Dendritic cell treated with granulocyte-macrophage colony-stimulating factor and Interleukin-4, amounts not matched to agents 40 ng/mL and 50 ng/mL, for 4 days (primary cell): Measurements from ENCODE around the gene KIZ.
"Not testable (repeated sequence)": the region's sequence is repeated elsewhere in the genome, so short reads cannot be mapped to it uniquely, and the experiment has no call there.

ENCODE experiments used
- H3K27ac Mint-ChIP-seq: one replicate; pipeline ENCODE4 v1.8.0; 2022; ENCODE audit warnings: mild to moderate bottlenecking, mixed read lengths
- H3K27me3 Mint-ChIP-seq: one replicate; pipeline ENCODE4 v1.8.0; 2022; ENCODE audit warnings: mild to moderate bottlenecking, mixed read lengths
- H3K36me3 Mint-ChIP-seq: one replicate; pipeline ENCODE4 v1.8.0; 2022; ENCODE audit warnings: low read depth, mixed read lengths
- H3K4me1 Mint-ChIP-seq: one replicate; pipeline ENCODE4 v1.8.0; 2022; ENCODE audit warnings: low read depth, mixed read lengths
- H3K4me3 Mint-ChIP-seq: one replicate; pipeline ENCODE4 v1.8.0; 2022; ENCODE audit warnings: mild to moderate bottlenecking, moderate library complexity, mixed read lengths
- H3K9me3 Mint-ChIP-seq: one replicate; pipeline ENCODE4 v1.8.0; 2022; ENCODE audit warnings: mixed read lengths
- intact Hi-C: fragments of 100-400 bp; cut with micrococcal nuclease; formaldehyde crosslinking; loops from one replicate; pipeline ENCODE4 v1.15.0; 2022

Gene KIZ

GRCh38 chr20:21162631-21163030, 36.7 kb downstream of the KIZ start:
- intact Hi-C loops: no loop called here
- Mint-ChIP-seq H3K27me3 (no peaks in the 10 kb centered on the region), H3K4me3 (no peak overlapping the region), H3K27ac (no peak overlapping the region), H3K9me3 (no peaks in the 10 kb centered on the region), H3K4me1 (peaks cover 6% of the 10 kb centered on the region), H3K36me3 (peaks cover 47% of the 10 kb centered on the region)

DNA sequence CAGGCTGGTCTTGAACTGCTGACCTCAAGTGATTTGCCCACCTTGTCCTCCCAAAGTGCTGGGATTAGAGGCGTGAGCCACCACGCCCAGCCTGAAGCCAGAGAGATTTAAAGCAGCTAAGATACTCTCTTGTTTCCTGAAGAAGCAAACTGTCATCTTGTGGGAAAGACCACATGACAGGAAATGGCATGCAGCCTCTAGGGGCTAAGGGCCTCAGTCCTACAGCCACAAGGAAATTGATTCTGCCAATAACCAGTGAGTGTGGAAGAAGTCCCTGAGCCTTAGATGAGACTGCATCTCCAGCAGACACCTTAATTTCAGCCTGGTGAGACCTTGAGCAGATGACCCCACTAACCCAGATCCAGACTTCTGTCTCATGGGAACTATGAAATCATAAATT, 40.9 kb downstream of the KIZ start:
- H3K27me3 Mint-ChIP-seq: no peaks in the 10 kb centered on the region
- no peak overlapping the region for H3K27ac Mint-ChIP-seq
- H3K4me1 Mint-ChIP-seq: no peaks in the 10 kb centered on the region
- no peak overlapping the region for H3K4me3 Mint-ChIP-seq
- peaks cover 9% of the 10 kb centered on the region for H3K9me3 Mint-ChIP-seq
- intact Hi-C loops: no loop called here
- H3K36me3 Mint-ChIP-seq: peaks cover 32% of the 10 kb centered on the region

- no peak overlapping the region for H3K27ac Mint-ChIP-seq
- intact Hi-C loops: no loop called here
- no peak overlapping the region for H3K4me3 Mint-ChIP-seq
Measured at GRCh38 chr20:21167261-21167660, 41.4 kb downstream of the KIZ start.

DNA sequence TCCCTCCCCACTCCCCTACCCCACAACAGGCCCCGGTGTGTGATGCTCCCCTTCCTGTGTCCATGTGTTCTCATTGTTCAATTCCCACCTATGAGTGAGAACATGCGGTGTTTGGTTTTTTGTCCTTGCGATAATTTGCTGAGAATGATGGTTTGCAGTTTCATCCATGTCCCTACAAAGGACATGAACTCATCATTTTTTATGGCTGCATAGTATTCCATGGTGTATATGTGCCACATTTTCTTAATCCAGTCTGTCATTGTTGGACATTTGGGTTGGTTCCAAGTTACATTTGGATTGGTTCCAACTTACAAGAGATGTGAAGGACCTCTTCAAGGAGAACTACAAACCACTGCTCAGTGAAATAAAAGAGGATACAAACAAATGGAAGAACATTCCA, 42.2 kb downstream of the KIZ start:
- H3K4me1 Mint-ChIP-seq, H3K9me3 Mint-ChIP-seq, intact Hi-C loops, H3K27me3 Mint-ChIP-seq, H3K4me3 Mint-ChIP-seq, H3K27ac Mint-ChIP-seq: not testable (repeated sequence)
- H3K36me3 Mint-ChIP-seq: peaks cover 19% of the 10 kb centered on the region

More at GRCh38 chr20:21167261-21167660, 41.4 kb downstream of the KIZ start:
- no peaks in the 10 kb centered on the region for H3K4me1 Mint-ChIP-seq
- H3K27me3 Mint-ChIP-seq: no peaks in the 10 kb centered on the region
- peaks cover 27% of the 10 kb centered on the region for H3K36me3 Mint-ChIP-seq
- H3K9me3 Mint-ChIP-seq: peaks cover 9% of the 10 kb centered on the region

DNA sequence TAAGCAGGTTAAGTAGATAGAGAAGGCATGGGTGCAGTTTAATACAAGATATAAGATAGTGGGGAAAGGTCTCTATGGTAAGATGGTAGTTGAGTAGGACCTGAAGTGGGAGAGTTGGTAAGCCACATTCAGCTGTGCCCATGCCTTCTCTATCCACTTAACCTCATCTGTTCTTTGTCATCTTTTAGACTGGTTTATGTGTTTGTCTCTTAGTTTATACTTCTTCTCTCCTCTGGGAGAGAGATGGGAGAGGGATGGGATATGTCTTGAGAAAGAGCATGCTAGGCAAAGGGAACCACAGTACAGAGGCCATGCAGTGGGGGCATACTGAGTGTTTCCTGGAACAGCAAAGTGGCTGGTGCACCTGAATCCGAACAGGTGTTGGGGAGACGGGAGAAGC, 46.7 kb downstream of the KIZ start:
- intact Hi-C loops: no loop called here
- H3K4me1 Mint-ChIP-seq: no peaks in the 10 kb centered on the region
- no peak overlapping the region for H3K4me3 Mint-ChIP-seq
- H3K27ac Mint-ChIP-seq: no peak overlapping the region
- no peaks in the 10 kb centered on the region for H3K27me3 Mint-ChIP-seq
- no peaks in the 10 kb centered on the region for H3K36me3 Mint-ChIP-seq
- peaks cover 15% of the 10 kb centered on the region for H3K9me3 Mint-ChIP-seq

- no peaks in the 10 kb centered on the region for H3K36me3 Mint-ChIP-seq
- H3K27me3 Mint-ChIP-seq: no peaks in the 10 kb centered on the region
- peaks cover 20% of the 10 kb centered on the region for H3K9me3 Mint-ChIP-seq
- H3K27ac Mint-ChIP-seq: no peak overlapping the region
- H3K4me3 Mint-ChIP-seq: no peak overlapping the region
- H3K4me1 Mint-ChIP-seq: no peaks in the 10 kb centered on the region
- intact Hi-C loops: no loop called here
Measured at GRCh38 chr20:21173485-21173884, 47.6 kb downstream of the KIZ start.

- Mint-ChIP-seq H3K27me3 (no peaks in the 10 kb centered on the region), H3K4me1 (no peaks in the 10 kb centered on the region), H3K36me3 (no peaks in the 10 kb centered on the region), H3K4me3 (no peak overlapping the region), H3K9me3 (peaks cover 20% of the 10 kb centered on the region), H3K27ac (no peak overlapping the region)
- intact Hi-C loops: no loop called here
Measured at GRCh38 chr20:21174516-21175239, 48.8 kb downstream of the KIZ start.

DNA sequence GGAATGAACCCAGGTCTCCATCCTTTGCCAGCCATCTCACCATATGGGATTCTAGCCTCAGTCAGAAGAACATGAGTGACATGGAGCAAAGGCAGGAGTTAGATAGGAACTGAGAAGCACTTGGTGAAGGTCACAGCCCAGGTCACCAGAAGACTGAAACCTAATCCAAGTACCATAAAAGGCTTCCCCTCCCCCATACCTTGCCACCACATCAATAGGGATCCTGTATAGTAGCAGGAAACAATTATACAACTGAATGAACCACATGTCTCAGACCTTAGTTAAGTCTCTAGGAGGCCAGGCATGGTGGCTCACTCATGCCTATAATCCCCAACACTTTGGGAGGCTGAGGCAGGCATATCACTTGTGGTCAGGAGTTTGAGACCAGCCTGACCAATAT, 49.6 kb downstream of the KIZ start:
- no peaks in the 10 kb centered on the region for H3K27me3 Mint-ChIP-seq
- peaks cover 18% of the 10 kb centered on the region for H3K9me3 Mint-ChIP-seq
- H3K4me3 Mint-ChIP-seq: no peak overlapping the region

DNA sequence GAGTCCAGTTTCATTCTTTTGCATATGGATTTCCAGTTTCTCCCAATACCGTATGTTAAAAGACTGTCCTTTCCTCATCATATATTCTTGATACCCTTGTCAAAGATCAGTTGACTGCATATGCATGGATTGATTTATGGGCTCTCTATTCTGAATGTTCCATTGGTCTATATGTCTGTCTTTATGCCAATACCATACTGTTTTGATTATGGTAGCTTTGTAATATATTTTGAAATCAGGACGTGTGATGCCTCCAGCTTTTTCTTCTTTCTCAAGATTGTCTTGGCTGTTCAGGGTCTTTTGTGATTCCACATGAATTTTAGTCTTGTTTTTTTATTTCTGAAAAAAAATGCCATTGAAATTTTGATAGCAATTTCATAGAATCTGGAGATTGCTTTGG, 51.9 kb downstream of the KIZ start:
- Mint-ChIP-seq H3K27me3 (no peaks in the 10 kb centered on the region), H3K9me3 (peaks cover 11% of the 10 kb centered on the region), H3K4me3 (no peak overlapping the region), H3K36me3 (no peaks in the 10 kb centered on the region), H3K27ac (no peak overlapping the region), H3K4me1 (no peaks in the 10 kb centered on the region)
- intact Hi-C loops: no loop called here

More for the DNA sequence above, 49.6 kb downstream of the KIZ start:
- no peaks in the 10 kb centered on the region for H3K36me3 Mint-ChIP-seq
- H3K4me1 Mint-ChIP-seq: no peaks in the 10 kb centered on the region
- intact Hi-C loops: no loop called here
- H3K27ac Mint-ChIP-seq: no peak overlapping the region

GRCh38 chr20:21179757-21180156, 53.9 kb downstream of the KIZ start:
- peaks cover 11% of the 10 kb centered on the region for H3K9me3 Mint-ChIP-seq

DNA sequence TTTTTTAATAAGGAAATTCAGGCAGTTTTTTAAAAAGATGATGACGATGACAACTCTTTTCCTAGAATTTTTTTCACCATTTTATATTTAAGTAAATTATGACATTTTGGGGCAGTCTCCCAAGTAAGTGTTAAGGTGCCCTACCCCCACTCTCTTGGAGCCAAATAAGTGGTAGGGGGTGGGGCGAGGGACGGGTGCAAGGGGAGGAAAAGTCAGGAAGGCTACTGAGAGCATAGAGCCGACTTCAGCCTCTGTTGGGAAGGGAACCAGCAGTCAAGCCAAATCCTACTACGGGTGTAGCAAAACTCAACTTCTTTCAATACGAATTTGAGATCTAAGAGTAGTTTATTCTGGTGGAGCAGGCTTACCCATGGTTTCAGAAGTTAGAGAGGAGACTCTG, 54.4 kb downstream of the KIZ start:
- Mint-ChIP-seq H3K4me1 (no peaks in the 10 kb centered on the region), H3K27me3 (no peaks in the 10 kb centered on the region), H3K36me3 (no peaks in the 10 kb centered on the region), H3K4me3 (no peak overlapping the region), H3K27ac (no peak overlapping the region), H3K9me3 (peaks cover 11% of the 10 kb centered on the region)
- intact Hi-C loops: no loop called here

More at GRCh38 chr20:21179757-21180156, 53.9 kb downstream of the KIZ start:
- H3K36me3 Mint-ChIP-seq: no peaks in the 10 kb centered on the region
- H3K4me3 Mint-ChIP-seq: no peak overlapping the region
- no peaks in the 10 kb centered on the region for H3K27me3 Mint-ChIP-seq
- intact Hi-C loops: no loop called here
- no peaks in the 10 kb centered on the region for H3K4me1 Mint-ChIP-seq
- H3K27ac Mint-ChIP-seq: no peak overlapping the region

DNA sequence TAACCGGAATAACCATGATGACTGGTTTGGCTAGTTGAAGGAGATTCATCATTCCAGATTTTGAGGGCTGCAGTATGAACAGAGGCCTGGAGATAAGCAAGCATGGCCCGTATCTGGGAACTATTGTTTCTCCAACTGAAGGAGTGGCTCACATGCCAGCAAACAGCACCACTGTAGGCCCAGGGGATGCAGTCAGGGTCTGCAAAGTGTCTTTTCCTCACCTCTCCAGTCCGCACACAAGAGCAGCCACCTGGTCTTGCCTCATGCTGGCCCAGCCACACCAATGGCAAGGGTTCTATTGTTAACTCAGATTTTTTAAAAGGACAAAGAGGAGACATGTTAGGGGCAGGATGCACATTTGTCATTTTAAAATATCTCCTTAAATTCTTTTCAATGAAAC, 55.1 kb downstream of the KIZ start:
- Mint-ChIP-seq H3K4me1 (no peaks in the 10 kb centered on the region), H3K27ac (no peak overlapping the region), H3K27me3 (no peaks in the 10 kb centered on the region), H3K4me3 (no peak overlapping the region), H3K36me3 (no peaks in the 10 kb centered on the region), H3K9me3 (peaks cover 11% of the 10 kb centered on the region)
- intact Hi-C loops: no loop called here

- Mint-ChIP-seq H3K36me3 (no peaks in the 10 kb centered on the region), H3K27ac (no peak overlapping the region), H3K27me3 (no peaks in the 10 kb centered on the region), H3K4me3 (no peak overlapping the region), H3K4me1 (no peaks in the 10 kb centered on the region), H3K9me3 (peaks cover 1% of the 10 kb centered on the region)
- intact Hi-C loops: no loop called here
Measured at GRCh38 chr20:21182832-21183563, 57.1 kb downstream of the KIZ start.

GRCh38 chr20:21183722-21184121, 57.8 kb downstream of the KIZ start:
- intact Hi-C loops: no loop called here
- H3K27me3 Mint-ChIP-seq: no peaks in the 10 kb centered on the region

More at GRCh38 chr20:21183722-21184121, 57.8 kb downstream of the KIZ start:
- Mint-ChIP-seq H3K4me3 (no peak overlapping the region), H3K36me3 (no peaks in the 10 kb centered on the region), H3K9me3 (no peaks in the 10 kb centered on the region), H3K27ac (no peak overlapping the region), H3K4me1 (no peaks in the 10 kb centered on the region)
